Fibroblast of skin of right biceps (primary cell): ENCODE data around the gene URI1.

Experiments
- DNase-seq: peaks from one replicate; pipeline ENCODE4 v3.0.0-alpha.2; 2013

URI1 gene

DNA sequence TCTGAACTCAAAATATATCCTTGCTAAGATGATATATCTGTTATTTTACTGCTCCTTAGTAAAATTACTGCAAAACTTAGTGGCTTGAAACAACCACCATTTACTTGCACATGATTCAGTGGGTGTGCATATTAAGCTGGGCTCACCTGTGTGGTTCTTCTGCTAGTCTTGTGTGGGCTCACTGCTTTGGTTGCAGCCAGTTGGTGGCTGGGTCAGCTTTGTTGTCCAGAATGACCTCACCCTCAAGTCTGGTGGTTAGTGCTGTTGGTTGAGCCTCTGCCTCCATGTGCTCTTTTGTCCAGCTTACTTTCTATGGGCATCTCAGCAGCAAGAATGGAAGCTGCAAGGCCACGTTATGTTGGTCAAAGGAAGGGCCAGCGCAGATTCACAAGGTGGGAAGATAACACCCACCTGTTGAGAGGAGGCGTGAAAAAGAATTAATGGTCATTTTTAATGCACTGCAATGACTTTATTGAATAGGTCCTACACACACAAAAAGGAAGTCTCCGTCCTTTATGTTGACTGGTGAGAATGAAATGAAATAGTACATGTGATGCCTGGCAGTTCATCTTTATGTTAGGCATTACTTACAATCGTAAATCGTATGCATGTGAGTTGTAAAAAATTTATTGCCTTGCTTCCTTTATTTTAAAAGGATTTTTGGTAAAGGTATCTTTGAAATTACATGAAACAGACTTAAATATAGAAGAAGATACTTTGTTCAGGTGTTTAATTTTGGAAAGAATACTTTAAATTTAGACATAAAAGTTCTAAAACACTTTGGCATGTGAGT lies 34.3 kb downstream of the URI1 start:
- no peak for DNase-seq

DNA sequence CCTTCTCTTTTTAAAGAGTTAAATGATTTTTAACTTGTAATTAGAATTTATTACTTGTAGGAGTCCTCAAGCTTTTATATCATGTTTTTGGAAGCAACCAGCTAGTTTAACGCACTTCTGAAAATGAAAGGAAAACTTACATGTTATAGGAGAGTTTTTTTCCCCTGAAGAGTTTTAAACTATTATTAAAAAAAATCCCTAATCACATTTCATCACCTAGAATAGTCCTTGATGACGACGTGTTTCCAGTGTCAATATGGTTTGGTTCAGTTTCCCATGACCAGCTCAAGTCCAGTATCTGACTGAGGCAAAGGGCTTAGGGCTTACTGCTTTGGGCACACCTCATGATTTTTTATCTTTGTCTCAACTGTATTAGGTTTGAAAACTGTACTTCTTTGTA lies 36.0 kb downstream of the URI1 start:
- DNase-seq = no peak

DNA sequence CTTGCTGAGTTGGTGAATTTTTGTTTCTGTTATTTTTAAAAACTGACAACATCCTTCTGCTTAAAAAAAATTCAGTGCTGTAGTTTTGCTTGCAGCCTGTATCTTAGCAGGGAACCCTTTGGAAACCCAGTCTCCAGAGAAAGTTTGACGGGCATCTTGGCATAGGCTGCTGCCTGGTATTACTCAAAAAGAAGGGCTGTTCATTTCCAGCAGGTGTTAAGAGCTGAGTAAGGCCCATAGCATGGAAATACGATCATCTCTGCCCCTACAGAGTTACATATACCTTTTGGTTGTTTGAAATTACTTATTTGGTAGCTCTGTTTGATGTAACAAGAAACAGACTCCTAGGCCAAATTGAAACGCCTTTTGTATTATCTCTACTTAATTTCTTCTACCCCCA lies 41.5 kb downstream of the URI1 start:
- no peak for DNase-seq

DNA sequence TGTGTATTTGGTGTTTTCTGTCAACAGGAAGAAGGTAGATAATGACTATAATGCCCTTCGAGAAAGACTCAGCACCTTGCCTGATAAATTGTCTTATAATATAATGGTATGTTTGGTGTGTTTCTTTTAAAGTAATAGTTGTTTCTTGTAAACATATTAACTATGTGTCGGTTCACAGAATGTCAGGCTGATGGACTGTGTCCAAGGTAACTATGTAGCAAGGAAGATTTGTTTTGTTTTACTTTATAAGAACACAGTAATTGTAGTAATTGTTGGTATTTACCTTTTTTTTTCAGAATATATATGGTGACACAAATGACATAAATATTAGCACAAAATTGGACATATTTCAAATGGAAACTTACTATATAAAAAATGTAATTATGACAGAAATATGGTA lies 43.2 kb downstream of the URI1 start:
- no peak for DNase-seq

DNA sequence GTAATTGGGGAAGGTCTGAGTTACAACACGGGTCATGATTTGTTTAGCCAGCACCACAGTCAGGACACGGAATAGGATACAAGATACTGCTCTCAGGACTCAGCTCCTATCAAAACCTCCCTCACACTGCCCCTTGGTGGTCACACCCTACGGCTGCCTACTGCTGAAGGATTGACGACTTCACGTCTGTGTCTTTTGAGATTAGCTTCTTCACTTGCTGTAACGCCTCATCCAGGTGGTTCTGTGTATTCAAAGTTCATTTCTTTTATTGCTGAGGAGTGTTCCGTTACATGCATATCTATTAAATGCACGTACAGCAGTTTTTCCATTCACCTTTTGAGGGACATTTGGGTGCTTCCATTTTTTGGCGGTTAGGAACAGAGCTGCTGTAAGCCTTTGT lies 46.3 kb downstream of the URI1 start:
- DNase-seq = no peak

DNA sequence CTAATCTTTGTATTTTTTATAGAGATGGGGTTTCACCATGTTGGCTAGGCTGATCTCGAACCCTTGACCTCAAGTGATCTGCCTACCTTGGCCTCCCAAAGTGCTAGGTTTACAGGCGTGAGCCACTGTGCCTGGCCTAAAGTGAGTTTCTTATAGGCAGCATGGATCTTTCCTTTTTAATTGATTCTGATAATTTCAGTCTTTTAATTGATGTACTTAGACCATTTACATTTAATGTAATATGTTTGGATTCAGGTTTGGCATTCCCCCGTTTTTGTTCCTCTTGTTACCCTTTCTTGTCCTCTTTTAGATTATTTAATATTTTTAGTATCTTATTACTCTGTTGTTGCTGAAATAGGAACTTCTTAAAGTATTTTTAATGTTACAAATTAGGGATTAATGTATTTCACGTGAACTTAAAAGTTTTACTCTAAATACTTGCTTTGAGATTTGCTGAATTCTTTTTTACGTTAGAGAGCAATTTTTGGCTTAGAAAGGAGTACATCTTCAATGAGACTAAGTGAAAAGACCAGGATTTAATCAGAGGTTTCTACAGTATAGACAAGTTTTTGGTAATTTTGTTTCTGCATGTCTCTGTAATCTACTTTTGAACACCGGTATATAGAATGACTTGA lies 50.3 kb downstream of the URI1 start:
- no peak for DNase-seq

DNA sequence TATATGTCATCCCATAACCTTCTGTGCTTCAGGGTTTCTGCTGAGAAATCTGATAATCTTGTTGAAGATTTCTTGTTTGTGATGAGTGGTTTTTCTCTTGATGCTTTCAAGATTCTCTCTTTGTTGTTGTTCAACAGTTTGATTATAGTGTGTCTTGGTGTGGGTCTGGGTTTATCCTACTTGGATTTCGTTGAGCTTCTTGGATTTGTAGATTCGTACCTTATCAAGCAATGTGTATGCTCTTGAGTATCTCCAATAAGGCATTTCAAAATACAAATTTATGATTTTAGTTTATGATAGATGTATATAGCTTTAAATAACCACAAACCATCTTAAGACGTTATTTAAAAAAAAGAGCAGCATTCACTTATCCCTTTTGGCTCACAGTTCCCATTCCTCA lies 57.5 kb downstream of the URI1 start:
- no peak for DNase-seq

DNA sequence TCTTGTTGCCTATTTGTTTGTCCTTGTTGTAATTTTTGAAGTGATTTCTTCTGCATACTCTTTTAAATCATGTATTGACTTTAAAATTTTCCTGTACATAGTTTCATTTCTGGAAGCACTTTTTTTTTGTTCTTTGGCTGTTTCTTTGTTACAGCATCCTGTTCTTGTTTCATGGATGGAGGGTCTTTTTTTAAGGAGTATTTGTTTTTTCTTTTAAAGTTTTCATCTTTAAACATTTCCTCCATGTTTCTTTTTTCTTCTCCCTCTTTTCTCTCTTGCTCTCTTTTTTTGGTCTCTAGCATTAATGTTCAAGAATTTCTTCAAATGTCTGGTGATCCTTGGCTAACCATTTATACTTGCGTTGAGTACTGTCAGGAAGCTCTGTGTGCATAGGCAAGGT lies 58.8 kb downstream of the URI1 start:
- no peak for DNase-seq

DNA sequence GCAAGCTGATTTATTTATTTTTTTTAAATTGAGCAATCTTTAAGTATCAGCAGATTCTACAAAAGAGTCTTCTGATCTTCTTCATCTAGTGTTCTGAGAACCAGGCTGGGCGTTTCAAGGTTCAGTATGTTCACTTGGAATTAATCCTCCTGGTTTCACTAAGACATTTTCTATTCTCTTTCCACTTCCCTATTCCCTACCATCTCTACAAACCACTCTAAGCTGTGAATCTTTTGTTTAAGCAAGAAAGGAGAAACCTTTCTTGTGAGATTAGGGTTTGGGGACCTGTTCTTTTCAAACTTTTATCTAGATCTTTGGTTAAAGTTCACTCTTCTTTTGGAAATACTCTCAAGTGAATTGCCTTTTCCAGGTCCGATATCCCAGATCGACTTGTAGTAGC lies 59.3 kb downstream of the URI1 start:
- DNase-seq = no peak

DNA sequence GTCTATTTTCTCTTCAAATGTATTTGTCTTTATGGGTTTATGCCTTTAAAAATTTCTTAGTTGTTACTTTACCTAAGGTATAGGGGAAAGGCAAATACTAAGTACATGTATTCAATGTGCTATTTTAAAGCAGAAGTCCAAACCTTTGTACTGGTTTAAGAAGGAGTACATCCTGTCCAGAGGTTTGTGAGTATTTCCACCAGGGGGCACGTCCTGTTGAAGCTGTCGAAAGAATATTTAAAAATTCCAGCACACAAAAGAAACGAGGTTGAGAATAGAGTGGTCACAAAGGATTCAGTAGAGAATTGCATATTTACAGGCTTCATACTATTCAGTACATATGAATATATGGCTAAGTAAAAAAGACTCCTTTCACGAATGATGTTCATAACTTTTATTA lies 59.8 kb downstream of the URI1 start:
- peak; percentile 3 for DNase-seq

DNA sequence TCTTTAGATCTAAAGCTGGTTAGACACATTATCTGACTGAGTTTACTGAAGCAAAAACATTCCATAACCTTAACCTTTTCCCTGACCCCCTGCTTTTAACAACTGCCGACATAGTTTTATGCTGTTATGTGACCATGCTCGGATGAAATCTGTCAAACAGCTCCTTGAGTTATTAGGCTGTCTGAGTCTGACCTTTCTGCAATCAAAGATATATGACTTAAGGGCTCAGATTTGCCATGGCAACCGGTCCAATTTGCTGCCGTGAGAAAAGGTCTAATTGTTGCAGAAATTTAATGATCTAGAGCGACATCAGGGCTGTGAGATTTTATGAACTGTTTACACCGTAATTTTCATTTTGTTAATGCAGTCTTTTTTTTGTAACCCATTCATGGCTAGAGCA lies 61.8 kb downstream of the URI1 start:
- no peak for DNase-seq

DNA sequence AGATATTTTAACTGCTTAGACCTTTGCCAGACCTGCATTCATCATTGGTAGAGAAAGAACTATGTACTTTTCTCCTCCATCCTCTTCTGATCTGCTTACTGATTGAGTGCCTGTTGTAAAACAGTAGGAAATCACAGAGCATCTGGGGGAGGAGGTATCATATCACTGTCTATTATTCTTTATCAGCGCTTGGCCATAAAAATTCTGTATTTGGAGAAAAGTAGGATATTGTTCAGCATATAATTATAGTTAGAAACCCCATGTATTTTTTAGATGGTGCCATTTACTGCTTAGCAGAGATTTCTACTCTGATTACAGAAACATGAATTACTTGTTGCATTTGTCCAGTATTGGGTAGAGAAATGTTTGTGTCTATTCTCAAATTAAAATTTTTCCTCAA lies 62.4 kb downstream of the URI1 start:
- no peak for DNase-seq

DNA sequence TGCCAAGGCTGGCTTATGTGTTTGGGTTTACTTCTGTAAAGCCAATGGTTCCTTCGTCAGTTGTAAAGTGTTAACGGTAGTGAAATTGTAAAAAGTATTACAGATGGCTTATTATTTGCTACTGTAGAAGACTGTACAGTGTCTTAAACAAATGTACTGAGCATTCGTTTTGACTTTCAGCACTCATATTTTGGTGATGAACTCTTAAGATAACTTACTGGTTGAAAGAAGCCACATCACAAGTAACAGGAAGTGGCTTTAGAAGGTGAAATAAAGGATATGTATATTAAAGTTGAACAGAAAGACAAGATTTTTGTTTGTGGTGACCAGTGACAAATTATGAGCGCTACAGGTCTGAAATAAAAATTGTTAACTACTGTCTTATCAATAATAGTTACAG lies 64.2 kb downstream of the URI1 start:
- no peak for DNase-seq

DNA sequence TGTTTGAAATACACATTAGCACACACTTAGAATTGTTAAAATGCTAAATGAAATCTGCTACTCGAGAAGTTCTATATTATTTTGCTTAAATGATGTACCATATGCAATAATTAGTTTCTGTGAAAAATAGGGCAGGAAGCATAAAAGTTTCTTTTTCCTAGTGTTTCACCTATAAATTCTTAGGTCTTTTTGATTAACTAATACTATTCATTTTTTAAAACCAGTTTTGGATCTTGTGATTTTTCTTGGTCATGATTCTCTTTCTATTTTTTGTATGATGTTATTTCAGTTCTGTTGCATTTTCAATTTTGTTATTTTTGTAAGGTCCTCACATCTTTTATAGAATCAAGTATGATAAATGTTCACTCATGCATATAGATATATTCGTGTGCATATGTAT lies 66.1 kb downstream of the URI1 start:
- no peak for DNase-seq

DNA sequence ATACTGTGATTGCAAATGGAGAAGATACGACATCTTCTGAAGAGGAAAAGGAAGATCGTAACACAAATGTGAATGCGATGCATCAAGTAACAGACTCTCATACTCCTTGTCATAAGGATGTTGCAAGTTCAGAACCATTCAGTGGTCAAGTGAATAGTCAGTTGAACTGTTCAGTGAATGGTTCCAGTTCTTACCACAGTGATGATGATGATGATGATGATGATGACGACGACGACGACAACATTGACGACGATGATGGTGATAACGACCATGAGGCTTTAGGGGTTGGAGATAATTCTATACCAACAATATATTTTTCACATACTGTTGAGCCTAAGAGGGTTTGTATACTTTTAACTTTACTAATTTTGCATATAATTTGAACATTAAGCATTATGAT lies 67.0 kb downstream of the URI1 start:
- no peak for DNase-seq

DNA sequence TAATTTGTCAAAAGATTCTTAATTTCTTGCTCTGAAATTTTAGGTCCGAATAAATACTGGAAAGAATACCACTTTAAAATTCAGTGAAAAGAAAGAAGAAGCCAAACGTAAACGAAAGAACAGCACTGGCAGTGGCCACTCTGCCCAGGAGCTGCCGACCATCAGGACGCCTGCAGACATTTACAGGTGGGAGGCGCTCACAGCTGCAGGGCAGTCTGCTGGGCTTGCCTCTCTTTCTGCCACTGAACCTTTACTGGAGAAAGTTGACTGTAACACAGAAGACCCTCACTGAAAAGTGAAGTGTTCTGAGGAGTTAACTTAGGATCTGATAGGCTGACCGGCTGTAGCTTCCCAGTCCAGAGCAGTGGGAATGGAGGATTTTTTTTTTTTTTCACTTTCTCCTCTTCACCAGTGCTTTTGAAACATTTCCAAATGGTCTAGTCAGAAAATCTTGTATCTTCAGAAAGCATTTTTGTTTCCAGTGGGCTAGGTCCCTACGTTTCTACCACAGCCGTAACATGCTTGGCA lies 69.1 kb downstream of the URI1 start:
- DNase-seq = no peak

DNA sequence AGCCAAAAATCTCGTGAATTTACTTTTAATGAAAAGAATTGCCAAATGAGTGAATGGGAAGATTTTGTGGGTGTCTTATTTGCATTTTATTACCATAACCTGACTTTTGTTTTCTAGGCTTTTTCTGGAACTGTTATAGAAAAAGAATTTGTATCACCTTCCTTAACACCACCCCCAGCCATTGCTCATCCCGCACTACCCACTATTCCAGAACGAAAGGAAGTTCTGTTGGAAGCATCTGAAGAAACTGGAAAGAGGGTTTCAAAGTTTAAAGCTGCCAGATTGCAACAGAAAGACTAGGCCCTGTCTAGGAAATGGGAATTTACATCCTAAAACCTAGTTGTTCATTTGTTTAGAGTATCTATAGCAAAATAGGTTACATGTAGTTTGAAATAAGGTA lies 72.7 kb downstream of the URI1 start:
- DNase-seq = no peak

DNA sequence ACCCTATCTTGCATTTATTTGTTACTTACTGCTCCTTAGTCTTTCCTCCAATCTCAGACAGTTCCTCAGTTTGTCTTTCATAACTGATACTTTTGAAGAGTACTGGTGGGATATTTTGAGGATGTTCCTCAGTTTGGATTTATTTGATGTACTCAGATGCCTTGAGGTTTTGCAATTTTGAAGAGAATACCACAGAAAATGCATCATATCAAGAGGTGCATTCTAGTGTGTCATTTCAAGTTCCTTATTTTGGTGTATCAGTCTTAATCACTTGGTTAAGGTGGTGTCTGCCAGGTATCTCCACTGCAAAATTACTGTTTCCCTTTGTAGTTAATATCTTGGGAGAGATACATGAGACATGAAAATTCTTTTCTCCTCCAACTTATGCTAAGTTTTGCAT lies 75.1 kb downstream of the URI1 start:
- DNase-seq = no peak

DNA sequence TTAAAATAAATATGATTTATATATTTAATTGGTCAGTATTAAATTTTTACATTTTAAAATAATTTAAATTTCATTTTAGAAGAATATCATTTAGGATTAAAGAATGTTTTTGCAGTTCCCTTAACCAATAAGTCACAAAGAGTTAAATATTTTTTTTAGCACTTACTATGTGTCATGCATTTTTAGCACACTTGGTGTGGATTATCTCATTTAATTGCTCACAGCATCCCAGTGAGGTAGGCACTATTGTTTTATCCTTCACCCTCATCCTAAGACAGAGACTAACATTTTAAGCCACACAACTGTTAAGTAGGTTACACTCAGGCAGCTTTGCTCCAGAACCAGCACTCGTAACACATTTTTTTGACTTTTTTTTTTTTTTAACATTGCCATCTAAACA lies 78.2 kb downstream of the URI1 start:
- DNase-seq = no peak

DNA sequence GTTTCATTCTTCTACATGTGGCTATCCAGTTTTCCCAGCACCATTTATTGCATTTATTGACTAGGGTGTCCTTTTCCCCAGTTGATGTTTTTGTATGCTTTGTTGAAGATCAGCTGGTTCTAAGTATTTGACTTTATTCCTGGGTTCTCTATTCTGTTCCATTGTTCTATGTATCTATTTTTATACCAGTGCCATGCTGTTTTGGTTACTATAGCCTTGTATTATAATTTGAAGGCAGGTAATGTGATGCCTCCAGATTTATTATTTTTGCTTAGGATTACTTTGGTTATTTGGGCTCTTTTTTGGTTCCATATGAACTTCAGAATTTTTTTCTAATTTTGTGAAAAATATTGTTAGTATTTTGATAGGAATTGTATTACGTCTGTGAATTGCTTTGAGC lies 80.6 kb downstream of the URI1 start:
- no peak for DNase-seq

DNA sequence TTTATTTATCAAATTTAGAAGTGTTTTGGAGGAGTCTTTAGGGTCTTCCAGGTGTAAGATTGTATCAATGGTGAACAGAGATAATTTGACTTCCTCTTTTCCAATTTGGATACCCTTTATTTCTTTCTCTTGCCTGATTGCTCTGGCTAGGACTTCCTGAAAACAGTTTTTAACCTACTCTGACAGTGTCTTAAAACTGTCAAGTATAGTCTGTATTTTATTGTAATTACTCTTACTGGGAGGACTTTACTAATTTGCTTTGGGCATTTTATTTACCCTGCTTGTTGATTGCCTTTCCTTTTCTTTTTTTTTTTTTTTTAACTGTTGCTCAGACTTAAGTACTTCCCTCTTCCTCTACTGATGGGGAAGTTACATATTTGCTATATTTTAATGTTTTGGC lies 81.3 kb downstream of the URI1 start:
- DNase-seq = no peak

DNA sequence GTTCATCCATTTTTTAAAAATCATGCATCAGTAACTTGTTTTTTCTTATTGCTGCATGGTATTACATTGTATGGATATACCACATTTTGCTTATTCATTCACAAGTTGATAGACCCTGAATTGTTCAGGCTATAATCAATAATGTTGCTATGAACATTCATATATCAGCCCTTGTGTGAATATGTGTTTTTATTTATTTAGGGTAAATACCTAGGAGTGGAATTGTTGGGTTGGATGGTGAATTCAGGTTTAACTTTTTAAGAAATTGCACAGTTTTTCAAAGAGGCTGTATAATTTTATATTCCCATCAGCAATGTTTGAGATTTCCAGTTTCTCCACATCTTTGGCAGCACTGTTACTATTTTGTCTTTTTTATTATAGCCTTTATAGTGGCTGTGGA lies 82.1 kb downstream of the URI1 start:
- DNase-seq = no peak

DNA sequence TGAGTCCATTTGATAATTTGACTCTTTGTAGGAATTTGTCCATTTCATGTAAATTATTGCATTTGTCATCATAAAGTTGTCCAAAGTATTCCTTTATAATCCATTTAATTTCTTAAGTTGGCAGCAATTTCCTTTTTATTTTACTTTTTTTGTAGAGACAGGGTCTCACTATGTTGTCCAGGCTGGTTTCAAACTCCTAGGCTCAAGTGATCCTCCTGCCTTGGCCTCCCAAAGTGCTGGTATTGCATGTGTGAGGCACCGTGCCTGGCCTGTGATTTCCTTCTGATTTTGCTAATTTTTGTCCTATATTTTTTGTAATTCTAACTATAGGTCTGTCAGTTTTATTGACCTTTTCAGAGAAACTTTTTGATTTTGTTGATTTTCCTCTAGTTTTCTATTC lies 84.9 kb downstream of the URI1 start:
- no peak for DNase-seq

DNA sequence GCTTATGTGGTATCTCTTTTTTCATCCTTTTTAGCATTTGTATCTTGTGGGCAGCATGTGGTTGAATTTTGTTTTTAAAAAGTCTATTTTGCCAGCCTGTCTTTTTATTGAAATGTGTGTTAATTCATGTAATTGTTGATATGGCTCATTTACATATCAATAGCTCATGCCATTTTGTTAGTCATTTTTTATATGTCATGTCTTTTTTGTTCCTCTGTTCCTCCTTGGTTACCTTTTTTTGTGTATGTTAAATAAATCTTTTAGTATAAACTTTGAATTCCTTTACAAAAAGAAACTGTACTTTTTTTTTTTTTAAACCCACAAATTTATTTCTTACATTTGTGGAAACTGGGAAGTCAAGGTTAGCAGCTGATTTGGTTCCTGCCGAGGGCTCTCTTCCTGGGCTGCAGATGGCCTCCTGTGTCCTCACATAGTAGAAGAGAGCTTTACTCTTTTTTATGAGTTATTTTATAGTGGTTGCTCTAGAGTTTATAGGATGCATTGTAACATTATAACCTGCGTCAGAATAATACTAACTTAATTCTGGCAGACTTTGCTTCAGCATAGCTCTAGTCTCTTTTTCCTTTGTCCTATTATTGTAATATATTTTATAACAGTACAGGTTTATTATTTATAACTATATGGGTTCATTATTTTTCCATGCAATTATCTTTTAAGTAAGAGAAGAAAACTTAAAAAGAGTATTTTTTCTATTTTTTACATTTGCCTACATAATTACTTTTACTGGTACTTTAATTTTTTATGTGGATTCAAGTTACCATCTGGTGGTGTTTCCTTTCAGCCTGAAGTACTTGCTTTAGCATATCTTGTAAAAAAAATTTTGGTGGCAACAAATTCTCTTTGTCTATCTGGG lies 86.3 kb downstream of the URI1 start:
- DNase-seq = no peak
